Stimulated activated CD4-positive, alpha-beta T cell treated with anti-CD3 and anti-CD28 coated beads, Interleukin-2, amount 100 ng/mL, for 48 hours (primary cell): ENCODE data around the gene RELA.
A peak's percentile ranks its signal among the peaks of the same experiment; 100 is the strongest.
"Not testable (repeated sequence)": the region's sequence is repeated elsewhere in the genome, so short reads cannot be mapped to it uniquely, and the experiment has no call there.

ENCODE experiments used
- DNase-seq, 2 donors: peaks; one replicate each; pipeline ENCODE4 v3.0.0-alpha.2; 2020

Gene RELA

GRCh38 chr11:65646958-65647701 lies 15.6 kb downstream of the RELA start:
- DNase-seq: no peak

DNA sequence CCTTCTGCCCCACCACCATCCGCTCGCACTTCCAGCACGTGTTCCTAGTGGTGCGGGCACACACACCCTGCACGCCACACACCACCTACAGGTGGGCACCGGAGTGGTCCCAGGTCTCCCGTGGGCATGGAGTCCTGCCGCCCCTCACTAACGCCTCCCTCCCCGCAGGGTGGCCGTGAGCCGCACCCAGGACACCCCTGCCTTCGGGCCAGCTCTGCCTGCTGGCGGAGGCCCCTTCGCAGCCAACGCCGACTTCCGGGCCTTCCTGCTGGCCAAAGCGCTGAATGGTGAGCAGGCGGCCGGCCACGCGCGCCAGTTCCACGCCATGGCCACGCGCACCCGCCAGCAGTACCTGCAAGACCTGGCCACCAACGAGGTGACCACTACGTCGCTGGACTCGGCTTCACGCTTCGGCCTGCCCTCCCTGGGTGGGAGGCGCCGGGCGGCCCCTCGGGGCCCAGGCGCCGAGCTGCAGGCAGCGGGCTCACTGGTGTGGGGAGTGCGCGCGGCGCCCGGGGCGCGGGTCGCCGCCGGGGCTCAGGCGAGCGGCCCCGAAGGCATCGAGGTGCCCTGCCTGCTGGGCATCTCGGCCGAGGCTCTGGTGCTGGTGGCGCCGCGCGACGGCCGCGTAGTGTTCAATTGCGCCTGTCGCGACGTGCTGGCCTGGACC lies 16.3 kb downstream of the RELA start:
- DNase-seq: no peak

DNA sequence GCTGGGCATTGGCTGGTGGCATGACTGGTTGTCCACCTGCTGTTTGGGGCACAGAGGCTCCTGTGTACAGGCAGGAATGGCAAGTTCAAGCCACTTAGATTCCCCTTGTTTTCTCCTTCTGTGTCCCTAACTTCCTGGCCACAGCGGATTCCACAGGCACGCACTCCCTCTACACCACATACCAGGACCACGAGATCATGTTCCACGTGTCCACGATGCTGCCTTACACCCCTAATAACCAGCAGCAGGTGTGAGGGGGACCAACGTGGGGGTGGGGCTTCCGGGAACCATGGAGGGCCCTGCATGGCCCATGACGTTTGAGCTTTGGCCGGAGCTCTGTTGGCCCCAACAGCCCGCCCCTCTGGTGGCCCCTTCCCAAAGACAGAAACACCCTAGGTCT lies 17.0 kb downstream of the RELA start:
- no peak for DNase-seq

- DNase-seq: no peak
These were observed 17.9 kb downstream of the RELA start for GRCh38 chr11:65644837-65645236.

DNA sequence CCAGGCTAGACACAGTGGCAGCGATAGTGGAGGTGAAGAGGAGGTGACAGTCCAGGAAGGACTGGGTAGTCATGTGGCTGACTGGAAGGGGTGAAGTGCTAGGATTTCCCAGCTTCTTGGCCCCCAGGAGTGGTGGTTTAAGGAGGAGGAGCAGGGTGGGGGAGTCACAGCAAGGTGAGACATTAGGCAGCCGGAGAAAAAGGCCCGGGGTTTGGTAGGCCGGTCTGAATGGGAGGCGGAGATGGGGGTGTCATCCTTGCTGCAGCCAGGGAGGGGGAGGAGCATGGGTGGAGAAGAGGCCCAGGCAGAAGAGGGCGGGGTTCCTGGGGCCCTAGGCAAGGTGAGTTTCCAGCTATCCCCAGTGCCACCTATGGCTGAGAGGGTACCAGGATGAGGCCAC lies 18.7 kb downstream of the RELA start:
- peak in 1 of 2 donors; percentile 26 for DNase-seq

DNA sequence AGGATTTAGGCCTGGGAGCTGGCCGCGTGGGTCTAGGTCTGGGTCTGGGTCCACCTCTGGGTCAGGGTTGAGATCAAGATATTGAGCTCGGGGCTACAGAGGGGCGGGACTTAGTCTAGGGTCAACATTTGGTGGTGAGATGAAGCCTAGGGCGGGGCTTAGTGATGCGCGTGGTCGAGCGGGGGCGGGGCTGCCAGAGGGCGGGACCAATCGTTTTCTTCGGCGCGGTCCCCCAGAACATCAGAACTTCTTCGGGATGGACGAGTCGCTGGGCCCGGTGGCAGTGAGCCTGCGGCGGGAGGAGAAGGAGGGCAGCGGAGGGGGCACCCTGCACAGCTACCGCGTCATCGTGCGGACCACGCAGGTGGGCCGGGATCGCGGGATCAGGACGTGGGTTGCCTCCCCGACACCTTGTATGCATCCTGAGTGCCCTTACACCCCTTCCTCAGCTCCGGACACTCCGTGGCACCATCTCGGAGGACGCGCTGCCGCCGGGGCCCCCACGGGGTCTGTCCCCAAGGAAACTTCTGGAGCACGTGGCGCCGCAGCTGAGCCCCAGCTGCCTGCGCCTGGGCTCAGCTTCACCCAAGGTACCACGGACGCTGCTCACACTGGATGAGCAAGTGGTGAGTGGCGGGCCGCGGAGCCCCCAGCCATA lies 20.6 kb downstream of the RELA start:
- no peak for DNase-seq

DNA sequence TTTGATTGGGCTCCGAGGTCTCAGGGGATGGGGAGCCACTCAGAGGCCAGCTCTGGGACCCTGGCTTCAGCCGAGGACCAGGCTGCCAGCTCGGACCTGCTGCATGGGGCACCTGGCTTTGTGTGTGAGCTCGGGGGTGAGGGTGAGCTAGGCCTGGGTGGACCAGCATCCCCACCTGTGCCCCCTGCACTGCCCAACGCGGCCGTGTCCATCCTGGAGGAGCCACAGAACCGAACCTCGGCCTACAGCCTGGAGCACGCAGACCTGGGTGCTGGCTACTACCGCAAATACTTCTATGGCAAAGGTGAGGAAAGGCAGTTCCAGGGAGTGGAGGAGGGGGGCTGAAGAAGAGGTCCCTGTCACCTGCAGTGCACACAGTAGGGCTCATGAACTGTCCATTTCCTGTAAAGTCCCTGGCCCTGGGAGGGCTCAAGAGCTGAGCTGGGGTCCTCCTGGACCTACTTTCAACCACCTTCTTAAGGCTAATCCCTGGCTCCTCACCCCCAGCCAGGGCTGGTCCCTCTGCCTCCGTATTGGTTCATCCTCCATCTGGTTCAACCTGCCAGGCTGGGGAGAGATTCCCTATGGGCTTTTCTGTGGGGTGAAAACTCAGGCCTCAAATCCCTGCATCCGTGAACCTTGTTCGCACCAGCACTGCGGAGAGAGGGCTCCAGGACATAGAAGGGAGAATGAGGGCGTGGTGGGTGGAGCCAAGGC lies 21.3 kb downstream of the RELA start:
- DNase-seq: no peak

GRCh38 chr11:65640483-65641296 lies 22.0 kb downstream of the RELA start:
- DNase-seq: no peak

DNA sequence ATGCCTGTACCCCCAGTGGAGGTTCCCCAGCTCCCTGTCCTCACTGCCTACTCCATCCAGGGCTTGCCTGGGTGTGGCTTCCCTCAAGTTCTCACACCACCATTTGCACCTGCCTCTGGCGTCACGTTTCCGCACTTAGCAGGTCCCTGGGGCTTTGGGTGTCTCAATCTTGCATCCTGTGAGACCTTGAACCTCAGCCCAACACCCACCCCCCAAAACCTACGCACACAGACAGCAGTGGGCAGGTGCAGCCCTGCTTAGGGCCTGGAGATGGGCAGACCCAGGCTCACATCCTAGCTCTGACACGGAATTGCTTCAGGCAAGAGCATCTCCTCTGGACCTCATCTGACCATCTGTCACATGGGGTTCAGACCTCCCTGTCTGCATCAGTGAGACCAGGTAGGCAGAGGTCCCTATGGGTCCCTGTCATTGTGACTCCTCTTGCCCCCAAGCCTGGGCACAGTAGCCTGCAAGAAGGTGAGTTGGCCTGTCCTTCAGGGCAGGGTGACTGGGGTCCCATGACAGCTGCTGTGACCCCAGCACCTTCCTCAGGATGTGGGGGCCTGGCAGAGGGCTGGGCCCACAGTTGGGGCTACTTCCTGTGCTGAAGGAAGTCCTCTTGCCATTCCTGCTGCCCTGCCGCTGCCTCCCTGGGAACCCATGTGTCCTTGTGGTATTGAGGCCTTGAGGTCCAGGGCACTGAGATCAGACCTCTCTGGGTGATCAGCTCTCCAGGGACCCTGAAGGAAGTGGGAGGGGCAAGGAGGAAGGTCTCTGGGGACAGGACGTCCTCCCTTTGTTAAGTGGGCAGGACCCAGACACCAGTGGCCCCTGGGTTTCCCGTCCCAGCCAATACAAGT lies 22.9 kb downstream of the RELA start:
- peak in 1 of 2 donors; percentile 32 for DNase-seq

DNA sequence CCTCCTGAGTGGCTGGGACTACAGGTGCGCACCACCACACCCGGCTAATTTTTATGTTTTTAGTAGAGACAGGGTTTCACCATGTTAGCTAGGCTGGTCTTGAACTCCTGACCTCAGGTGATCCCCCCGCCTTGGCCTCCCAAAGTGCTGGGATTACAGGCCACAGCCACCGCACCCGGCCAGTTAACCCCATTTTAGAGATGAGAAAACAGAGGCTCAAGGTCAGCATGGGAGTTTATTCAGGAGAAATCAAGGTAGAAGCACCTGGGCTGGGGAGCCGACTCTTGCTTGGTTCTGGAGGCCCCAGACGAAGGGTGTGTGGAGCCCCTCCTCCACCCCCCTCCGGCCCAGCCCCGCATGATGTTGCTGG lies 23.5 kb downstream of the RELA start:
- DNase-seq: not testable (repeated sequence)

- peak; percentile 73 to 83 for DNase-seq
These were observed 24.8 kb downstream of the RELA start, which contains the start of gene SIPA1 for GRCh38 chr11:65637794-65638419. SIPA1 (plus strand) TSS chr11:65638101; CDS start chr11:65640922, 2,821 bp downstream.

- DNase-seq: no peak
These were observed 25.6 kb downstream of the RELA start for GRCh38 chr11:65637032-65637557.

DNA sequence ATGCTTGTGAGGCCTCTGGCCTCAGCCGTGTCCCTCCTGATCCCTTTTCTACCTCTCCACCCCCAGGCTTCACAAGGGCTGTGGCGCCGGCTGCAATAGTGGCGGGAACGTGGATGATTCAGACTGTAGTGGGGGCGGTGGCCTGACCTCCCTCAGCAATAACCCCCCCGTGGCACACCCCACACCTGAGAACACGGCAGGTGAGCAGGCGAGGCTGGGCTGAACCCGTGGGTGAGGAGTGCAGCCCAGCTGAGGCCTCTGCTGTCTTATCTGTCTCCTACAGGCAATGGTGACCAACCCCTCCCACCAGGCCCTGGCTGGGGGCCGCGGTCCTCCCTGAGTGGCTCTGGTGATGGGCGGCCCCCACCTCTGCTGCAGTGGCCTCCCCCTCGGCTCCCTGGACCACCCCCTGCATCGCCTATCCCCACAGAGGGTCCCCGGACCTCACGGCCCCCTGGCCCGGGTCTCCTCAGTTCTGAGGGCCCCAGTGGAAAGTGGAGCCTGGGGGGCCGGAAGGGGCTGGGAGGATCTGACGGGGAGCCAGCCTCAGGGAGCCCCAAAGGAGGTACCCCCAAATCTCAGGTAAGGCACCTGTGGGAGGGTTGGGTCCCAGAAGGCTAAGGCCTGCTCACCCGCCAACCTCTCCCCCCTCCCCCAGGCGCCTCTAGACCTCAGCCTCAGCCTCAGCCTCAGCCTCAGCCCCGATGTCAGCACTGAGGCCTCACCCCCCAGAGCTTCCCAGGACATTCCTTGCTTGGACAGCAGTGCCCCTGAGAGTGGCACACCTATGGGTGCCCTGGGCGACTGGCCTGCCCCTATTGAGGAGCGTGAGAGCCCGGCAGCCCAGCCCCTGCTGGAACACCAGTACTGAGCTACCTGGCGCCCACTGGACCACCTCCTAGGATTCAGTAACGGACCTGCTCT lies 26.3 kb downstream of the RELA start:
- DNase-seq: no peak

GRCh38 chr11:65634905-65635731 lies 27.6 kb downstream of the RELA start:
- DNase-seq: no peak

GRCh38 chr11:65634440-65634839 lies 28.3 kb downstream of the RELA start:
- no peak for DNase-seq

GRCh38 chr11:65634109-65634436 lies 28.6 kb downstream of the RELA start:
- no peak for DNase-seq

GRCh38 chr11:65633390-65634108 lies 29.2 kb downstream of the RELA start:
- no peak for DNase-seq

GRCh38 chr11:65630215-65630614 lies 32.5 kb downstream of the RELA start:
- DNase-seq: no peak
